ENCODE results near the gene TOMM7.

GRCh38 chr7:22776964-22777363 lies 45.7 kb downstream of the TOMM7 start:
- TF ChIP-seq CTCF (IDR thresholded peaks at IDR 0.05; ENCODE audit: insufficient read depth, low read length) (no peak), POLR2AphosphoS5 (IDR thresholded peaks at IDR 0.05; ENCODE audit: low read depth) (no peak), SPI1 (IDR thresholded peaks at IDR 0.05; ENCODE audit: borderline replicate concordance, low read depth) (no peak), REST (IDR thresholded peaks at IDR 0.05; ENCODE audit: insufficient replicate concordance, low read depth) (no peak), GABPA (IDR thresholded peaks at IDR 0.05; ENCODE audit: low read depth) (no peak)
